Fibroblast of lung (primary cell): Measurements from ENCODE around the gene SLC23A1. TPM values are rescaled to one million over a fixed set of nuclear protein-coding genes. Genes with fewer than 3 reads are reported as not detected.
A peak's percentile ranks its signal among the peaks of the same experiment; 100 is the strongest.
"Not testable (repeated sequence)": the region's sequence is repeated elsewhere in the genome, so short reads cannot be mapped to it uniquely, and the experiment has no call there.

Experiments used
- DNase-seq, 2 donors: peaks; one replicate each; pipeline versions ENCODE4 v3.0.0 to v3.0.0-alpha.2; 2010; ENCODE audit warnings: low read depth in 2 of 2
- H2AFZ ChIP-seq: 2 replicates; pipeline ENCODE4 v1.5.1; 2012; ENCODE audit warnings: low read length, control low read depth, inconsistent platforms
- H3K27ac ChIP-seq: 2 replicates; pipeline ENCODE4 v1.5.1; 2011; ENCODE audit warnings: low read length, control low read depth; ENCODE audit not compliant: insufficient read depth
- H3K27me3 ChIP-seq: 2 replicates; pipeline ENCODE4 v1.5.1; 2011; ENCODE audit warnings: mild to moderate bottlenecking, low read length; ENCODE audit not compliant: control insufficient read depth, insufficient read depth
- H3K36me3 ChIP-seq: 2 replicates; pipeline ENCODE4 v1.5.1; 2011; ENCODE audit warnings: low read length; ENCODE audit not compliant: control insufficient read depth, insufficient read depth
- H3K4me1 ChIP-seq: 2 replicates; pipeline ENCODE4 v1.5.1; 2011; ENCODE audit warnings: low read length; ENCODE audit not compliant: control insufficient read depth, insufficient read depth; ENCODE audit errors: extremely low read depth
- H3K4me2 ChIP-seq: 2 replicates; pipeline ENCODE4 v1.5.1; 2011; ENCODE audit warnings: low read length, control low read depth; ENCODE audit not compliant: insufficient read depth; ENCODE audit errors: extremely low read depth
- H3K4me3 ChIP-seq, 4 experiments: fragments of 200-600 bp in 1 of 4; sonication (generic) in 1 of 4; replicated peaks in 1 of 4; 2 replicates each; pipeline ENCODE4 v1.5.1; 2011 to 2016; ENCODE audit warnings: low read length in 4 of 4, low read depth in 3 of 4, mild to moderate bottlenecking in 3 of 4, control low read depth in 2 of 4, inconsistent platforms in 1 of 4, mixed read lengths in 1 of 4; ENCODE audit not compliant: insufficient read depth in 1 of 4; ENCODE audit errors: control extremely low read depth in 1 of 4
- H3K79me2 ChIP-seq: 2 replicates; pipeline ENCODE4 v1.5.1; 2012; ENCODE audit warnings: mild to moderate bottlenecking, low read length, inconsistent platforms; ENCODE audit not compliant: control insufficient read depth, insufficient read depth
- H3K9ac ChIP-seq: 2 replicates; pipeline ENCODE4 v1.5.1; 2011; ENCODE audit warnings: mild to moderate bottlenecking, low read length, control low read depth; ENCODE audit not compliant: insufficient read depth
- H3K9me3 ChIP-seq: 2 replicates; pipeline ENCODE4 v1.5.1; 2012; ENCODE audit warnings: low read depth, low read length; ENCODE audit not compliant: control insufficient read depth, insufficient read depth
- H4K20me1 ChIP-seq: 2 replicates; pipeline ENCODE4 v1.5.1; 2011; ENCODE audit warnings: low read length; ENCODE audit not compliant: control insufficient read depth, insufficient read depth; ENCODE audit errors: extremely low read depth
- CTCF ChIP-seq, 2 donors: IDR thresholded peaks in 1 of 2; conservative IDR thresholded peaks in 1 of 2; 1 replicate in 1 of 2; 2 replicates in 1 of 2; pipeline ENCODE4 v1.5.1; 2011 to 2012; ENCODE audit warnings: low read length in 2 of 2, control low read depth in 1 of 2, inconsistent platforms in 1 of 2, low read depth in 1 of 2, mild to moderate bottlenecking in 1 of 2
- EZH2 ChIP-seq: IDR thresholded peaks from 2 replicates; pipeline ENCODE4 v1.5.1; 2012; ENCODE audit warnings: low read length, control low read depth, mild to moderate bottlenecking; ENCODE audit errors: missing control alignments
- polyA plus RNA-seq, 2 donors: library from polyadenylated mRNA; depleted of rRNA in 1 of 2; stranded (reverse) in 1 of 2; unstranded in 1 of 2; fragments of >200 nt; gene quantifications; 2 replicates each; pipeline ENCODE4 v1.2.1, GENCODE V29; 2011 to 2012; ENCODE audit warnings: missing spikeins in 1 of 2
- total RNA-seq: library from RNA; depleted of rRNA; stranded (reverse); fragments of >200 nt; gene quantifications from 2 replicates; pipeline ENCODE4 v1.2.1, GENCODE V29; 2014

Gene SLC23A1
- total and polyA plus RNA-seq, 2 donors (not counting 1 experiment from before 2014, with no cell fraction given) = not detected

- TF ChIP-seq CTCF (conservative IDR thresholded peaks at IDR 0.05 in 1 of 2, IDR thresholded peaks at IDR 0.05 in 1 of 2; ENCODE audit: low read depth in 1 of 2, low read length in 2 of 2) (no peak), EZH2 (no peak)
- Histone ChIP-seq H3K4me1 (no peaks in the 10 kb centered on the region), H3K27ac (no peak overlapping the region), H3K27me3 (no peaks in the 10 kb centered on the region), H2AFZ (no peak overlapping the region), H3K9ac (no peak overlapping the region), H3K9me3 (no peaks in the 10 kb centered on the region), H4K20me1 (no peaks in the 10 kb centered on the region), H3K4me3 (no peak overlapping the region), H3K4me2 (no peak overlapping the region), H3K36me3 (no peaks in the 10 kb centered on the region), H3K79me2 (peaks cover 63% of the 10 kb centered on the region)
- no peak for DNase-seq
These were observed 28.9 kb downstream of the SLC23A1 start for GRCh38 chr5:139354186-139354585.

GRCh38 chr5:139347863-139348262 is 35.2 kb downstream of the SLC23A1 start:
- H3K27ac ChIP-seq, H3K4me2 ChIP-seq, H3K9me3 ChIP-seq, H3K4me3 ChIP-seq, H3K36me3 ChIP-seq, H2AFZ ChIP-seq, DNase-seq, H4K20me1 ChIP-seq, H3K4me1 ChIP-seq, H3K9ac ChIP-seq, H3K27me3 ChIP-seq: not testable (repeated sequence)
- H3K79me2 ChIP-seq = peaks cover 80% of the 10 kb centered on the region

GRCh38 chr5:139345442-139345841 is 37.7 kb downstream of the SLC23A1 start:
- H3K36me3 ChIP-seq, H3K27ac ChIP-seq, H3K27me3 ChIP-seq, H3K9me3 ChIP-seq, H3K9ac ChIP-seq, DNase-seq, H3K4me2 ChIP-seq, H4K20me1 ChIP-seq, H3K4me1 ChIP-seq, H3K4me3 ChIP-seq, H2AFZ ChIP-seq: not testable (repeated sequence)
- H3K79me2 ChIP-seq = peaks cover 75% of the 10 kb centered on the region

- H3K4me3 ChIP-seq = peak overlapping the region in 2 of 4 experiments; percentile 23 to 30
- H3K4me2 ChIP-seq = no peak overlapping the region
- no peaks in the 10 kb centered on the region for H4K20me1 ChIP-seq
- DNase-seq = no peak
- H2AFZ ChIP-seq = no peak overlapping the region
- H3K36me3 ChIP-seq = no peaks in the 10 kb centered on the region
- peaks cover 65% of the 10 kb centered on the region for H3K79me2 ChIP-seq
- H3K27ac ChIP-seq = no peak overlapping the region
- H3K4me1 ChIP-seq = peaks cover 4% of the 10 kb centered on the region
- H3K9ac ChIP-seq = no peak overlapping the region
- no peaks in the 10 kb centered on the region for H3K27me3 ChIP-seq
- no peak for TF ChIP-seq CTCF (conservative IDR thresholded peaks at IDR 0.05 in 1 of 2, IDR thresholded peaks at IDR 0.05 in 1 of 2; ENCODE audit: low read depth in 1 of 2, low read length in 2 of 2)
- TF ChIP-seq EZH2 = no peak
- no peaks in the 10 kb centered on the region for H3K9me3 ChIP-seq
These were observed 38.9 kb downstream of the SLC23A1 start for GRCh38 chr5:139344177-139344576.
